PFSK-1 (cell line): ENCODE data around the gene ZNF655.

Experiments
- FOXP2 ChIP-seq: optimal IDR thresholded peaks from 2 replicates; pipeline ENCODE3; 2011; ENCODE audit warnings: borderline replicate concordance, control low read depth, inconsistent platforms; ENCODE audit not compliant: insufficient read depth; ENCODE audit errors: extremely low read length, extremely low read depth
- POLR2AphosphoS5 ChIP-seq: IDR thresholded peaks from 2 replicates; pipeline ENCODE4 v1.6.1; 2012; ENCODE audit warnings: low read depth, mild to moderate bottlenecking, control low read depth, low read length, moderate library complexity
- SIN3A ChIP-seq: IDR thresholded peaks from 2 replicates; pipeline ENCODE4 v1.6.1; 2012; ENCODE audit warnings: mild to moderate bottlenecking, low read length, moderate library complexity, borderline replicate concordance; ENCODE audit not compliant: insufficient read depth
- TAF1 ChIP-seq: IDR thresholded peaks from 2 replicates; pipeline ENCODE4 v1.6.1; 2012; ENCODE audit warnings: low read length, control low read depth, borderline replicate concordance; ENCODE audit not compliant: insufficient read depth
- TF ChIP-seq, protein P1 (sequence below), 2 experiments: IDR thresholded peaks; 2 replicates each; pipeline versions ENCODE4 v1.6.1 to v1.8.0; 2011 to 2012; ENCODE audit warnings: low read depth in 2 of 2, low read length in 2 of 2, control low read depth in 1 of 2, inconsistent platforms in 1 of 2, mild to moderate bottlenecking in 1 of 2, moderate library complexity in 1 of 2; ENCODE audit not compliant: insufficient read depth in 1 of 2

Gene ZNF655

DNA sequence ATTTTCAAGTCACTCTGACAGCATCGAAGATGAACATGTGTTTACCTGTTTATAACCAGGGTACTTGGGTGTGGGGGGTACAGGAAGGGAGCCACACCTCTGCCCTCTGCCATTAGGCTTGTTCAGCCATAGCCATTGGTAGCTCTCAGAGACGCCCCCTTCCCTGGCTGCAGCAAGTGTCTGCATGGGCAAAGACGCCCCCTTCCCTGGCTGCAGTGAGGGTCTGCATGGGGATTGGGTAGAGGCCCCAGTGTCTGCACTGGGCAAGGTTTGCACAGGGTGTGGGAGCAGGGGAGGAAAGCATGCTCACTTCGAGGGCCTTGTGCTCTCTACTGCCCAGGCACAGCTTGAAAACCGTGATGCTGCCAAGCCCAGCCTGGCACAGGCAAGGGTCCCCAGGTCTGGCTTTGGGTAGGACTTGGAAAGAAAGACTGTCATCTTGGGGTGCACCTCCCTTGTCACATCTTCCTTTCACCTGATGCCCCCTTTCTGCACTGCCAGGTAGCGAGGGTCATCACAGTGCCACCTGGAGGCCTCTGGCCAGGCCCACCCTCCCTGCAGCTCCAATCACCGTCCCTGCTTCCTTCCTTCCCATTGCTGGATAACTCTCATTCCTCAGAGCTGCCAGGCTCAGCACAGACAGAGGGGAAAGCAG lies 43.3 kb downstream of the ZNF655 start:
- TF ChIP-seq POLR2AphosphoS5 (no peak), SIN3A (no peak), TAF1 (no peak), FOXP2 (no peak)
- TF ChIP-seq, protein P1, sequence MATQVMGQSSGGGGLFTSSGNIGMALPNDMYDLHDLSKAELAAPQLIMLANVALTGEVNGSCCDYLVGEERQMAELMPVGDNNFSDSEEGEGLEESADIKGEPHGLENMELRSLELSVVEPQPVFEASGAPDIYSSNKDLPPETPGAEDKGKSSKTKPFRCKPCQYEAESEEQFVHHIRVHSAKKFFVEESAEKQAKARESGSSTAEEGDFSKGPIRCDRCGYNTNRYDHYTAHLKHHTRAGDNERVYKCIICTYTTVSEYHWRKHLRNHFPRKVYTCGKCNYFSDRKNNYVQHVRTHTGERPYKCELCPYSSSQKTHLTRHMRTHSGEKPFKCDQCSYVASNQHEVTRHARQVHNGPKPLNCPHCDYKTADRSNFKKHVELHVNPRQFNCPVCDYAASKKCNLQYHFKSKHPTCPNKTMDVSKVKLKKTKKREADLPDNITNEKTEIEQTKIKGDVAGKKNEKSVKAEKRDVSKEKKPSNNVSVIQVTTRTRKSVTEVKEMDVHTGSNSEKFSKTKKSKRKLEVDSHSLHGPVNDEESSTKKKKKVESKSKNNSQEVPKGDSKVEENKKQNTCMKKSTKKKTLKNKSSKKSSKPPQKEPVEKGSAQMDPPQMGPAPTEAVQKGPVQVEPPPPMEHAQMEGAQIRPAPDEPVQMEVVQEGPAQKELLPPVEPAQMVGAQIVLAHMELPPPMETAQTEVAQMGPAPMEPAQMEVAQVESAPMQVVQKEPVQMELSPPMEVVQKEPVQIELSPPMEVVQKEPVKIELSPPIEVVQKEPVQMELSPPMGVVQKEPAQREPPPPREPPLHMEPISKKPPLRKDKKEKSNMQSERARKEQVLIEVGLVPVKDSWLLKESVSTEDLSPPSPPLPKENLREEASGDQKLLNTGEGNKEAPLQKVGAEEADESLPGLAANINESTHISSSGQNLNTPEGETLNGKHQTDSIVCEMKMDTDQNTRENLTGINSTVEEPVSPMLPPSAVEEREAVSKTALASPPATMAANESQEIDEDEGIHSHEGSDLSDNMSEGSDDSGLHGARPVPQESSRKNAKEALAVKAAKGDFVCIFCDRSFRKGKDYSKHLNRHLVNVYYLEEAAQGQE (IDR thresholded peaks at IDR 0.05; ENCODE audit: insufficient read depth in 1 of 2, low read depth in 2 of 2, low read length in 2 of 2) = no peak

DNA sequence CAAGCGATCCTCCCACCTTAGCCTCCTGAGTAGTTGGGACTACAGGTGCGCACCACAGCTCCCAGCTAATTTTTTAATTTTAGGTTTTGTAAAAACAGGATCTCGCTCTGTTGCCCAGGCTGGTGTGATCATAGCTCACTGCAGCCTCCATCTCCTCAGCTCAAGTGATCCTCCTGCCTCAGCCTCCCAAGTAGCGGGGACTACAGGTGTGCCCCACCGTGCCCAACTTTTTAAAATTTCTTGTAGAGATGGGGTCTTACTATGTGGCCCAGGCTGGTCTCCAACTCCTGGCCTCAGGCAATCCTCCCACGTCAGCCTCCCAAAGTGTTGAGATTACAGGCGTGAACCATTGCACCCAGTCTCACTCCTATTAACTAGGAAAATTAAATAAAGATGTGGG lies 47.1 kb downstream of the ZNF655 start:
- no peak for TF ChIP-seq TAF1
- TF ChIP-seq SIN3A = no peak
- TF ChIP-seq, protein P1 (IDR thresholded peaks at IDR 0.05; ENCODE audit: insufficient read depth in 1 of 2, low read depth in 2 of 2, low read length in 2 of 2) = no peak
- no peak for TF ChIP-seq FOXP2
- TF ChIP-seq POLR2AphosphoS5 = no peak

DNA sequence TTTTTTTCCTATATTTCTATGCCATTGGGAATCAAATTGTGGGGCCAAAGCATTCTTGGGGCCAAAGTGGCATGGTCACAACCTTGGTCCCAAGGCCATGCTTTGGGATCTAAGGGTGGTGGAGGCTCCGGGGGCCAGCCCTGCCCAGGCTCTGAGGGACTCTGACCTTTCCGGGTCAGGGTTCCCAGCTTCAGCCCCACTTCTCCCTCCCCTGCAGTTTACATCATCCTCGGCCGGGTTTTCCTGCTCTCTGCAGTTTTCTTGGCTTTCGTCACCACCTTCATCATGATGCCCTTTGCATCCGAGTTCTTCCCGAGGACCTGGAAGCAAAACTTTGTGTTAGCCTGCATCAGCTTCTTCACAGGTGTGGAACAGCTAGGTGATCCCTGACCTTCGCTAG lies 48.1 kb downstream of the ZNF655 start:
- TF ChIP-seq, protein P1 (IDR thresholded peaks at IDR 0.05; ENCODE audit: insufficient read depth in 1 of 2, low read depth in 2 of 2, low read length in 2 of 2) = no peak
- TF ChIP-seq SIN3A = no peak
- TF ChIP-seq FOXP2 = no peak
- no peak for TF ChIP-seq TAF1
- no peak for TF ChIP-seq POLR2AphosphoS5

DNA sequence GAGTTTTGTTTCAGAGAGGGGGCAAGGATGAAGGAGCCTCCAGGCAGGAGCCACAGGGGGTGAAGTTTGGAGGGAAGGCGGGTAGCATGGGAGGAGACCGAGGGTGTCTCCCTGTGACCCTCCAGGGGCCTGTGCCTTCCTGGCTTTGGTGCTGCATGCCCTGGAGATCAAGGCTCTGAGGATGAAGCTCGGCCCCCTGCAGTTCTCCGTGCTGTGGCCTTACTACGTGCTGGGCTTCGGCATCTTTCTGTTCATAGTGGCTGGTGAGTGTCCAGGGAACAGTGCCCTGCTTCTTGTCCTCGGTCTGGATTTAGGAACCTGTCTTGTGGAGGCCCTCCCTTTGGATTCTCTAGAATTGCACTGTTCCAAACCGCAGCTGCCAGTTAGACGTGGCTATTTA lies 49.1 kb downstream of the ZNF655 start:
- TF ChIP-seq POLR2AphosphoS5 (no peak), FOXP2 (no peak), SIN3A (no peak), TAF1 (no peak)
- TF ChIP-seq, protein P1 (IDR thresholded peaks at IDR 0.05; ENCODE audit: insufficient read depth in 1 of 2, low read depth in 2 of 2, low read length in 2 of 2) = no peak

DNA sequence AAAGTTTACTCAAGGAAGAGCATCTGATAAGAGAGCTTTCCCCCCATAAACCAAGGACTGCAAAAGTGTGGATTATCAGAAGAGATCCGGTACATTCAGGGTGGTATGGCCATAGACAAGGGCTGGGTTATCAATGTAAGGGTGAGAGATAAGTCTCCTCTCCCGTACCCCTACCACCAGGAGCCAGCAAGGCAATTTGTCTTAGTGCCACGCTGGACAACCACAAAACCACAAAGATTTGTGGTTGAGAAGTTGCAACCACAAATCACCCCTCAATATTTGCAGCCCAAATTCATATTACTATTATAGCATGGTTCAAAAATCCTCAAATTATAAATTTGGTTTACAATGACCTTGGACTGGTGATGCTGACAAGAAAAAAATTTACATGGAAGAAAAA lies 56.1 kb downstream of the ZNF655 start:
- TF ChIP-seq, protein P1 (IDR thresholded peaks at IDR 0.05; ENCODE audit: insufficient read depth in 1 of 2, low read depth in 2 of 2, low read length in 2 of 2) = no peak
- TF ChIP-seq TAF1 = no peak
- TF ChIP-seq POLR2AphosphoS5 = no peak
- TF ChIP-seq FOXP2 = no peak
- TF ChIP-seq SIN3A = no peak
